Fibroblast of skin of scalp (primary cell): ENCODE measurements around the gene JAM3.
A peak's percentile ranks its signal among the peaks of the same experiment; 100 is the strongest.

Experiments
- DNase-seq: peaks from one replicate; pipeline ENCODE4 v3.0.0-alpha.2; 2013

JAM3 gene

DNA sequence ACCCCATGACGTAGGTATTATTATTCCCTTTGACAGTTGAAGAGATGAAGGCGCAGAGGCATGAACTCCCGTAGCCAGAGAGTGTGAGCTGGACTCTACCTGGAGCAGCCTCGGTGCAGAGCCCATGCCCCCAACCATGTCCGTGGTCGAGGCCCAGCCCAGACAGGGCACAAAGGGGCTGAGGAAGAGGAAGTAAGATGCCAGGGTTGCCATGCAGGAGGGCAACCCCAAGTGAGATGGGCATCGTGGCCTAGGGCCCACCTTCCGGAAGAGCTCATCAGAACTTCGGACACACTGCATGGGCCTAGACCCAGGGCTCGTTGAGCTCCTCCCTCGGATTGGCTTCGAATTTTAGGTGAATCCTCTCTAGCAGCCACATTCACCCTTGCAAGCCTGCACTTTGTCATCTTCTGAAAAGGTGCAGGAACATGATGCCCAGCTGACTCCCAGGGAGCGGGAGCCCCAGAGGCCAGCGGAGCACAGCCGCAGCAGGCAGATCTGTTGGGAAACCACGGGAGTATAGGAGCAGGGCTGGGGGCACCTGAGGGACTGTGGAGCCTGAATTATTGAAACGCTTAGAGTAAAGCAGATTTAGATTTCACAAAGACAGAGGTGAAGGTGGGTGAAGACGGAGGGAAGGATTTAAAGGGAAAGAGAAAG is 29.0 kb upstream of the JAM3 start:
- no peak for DNase-seq

DNA sequence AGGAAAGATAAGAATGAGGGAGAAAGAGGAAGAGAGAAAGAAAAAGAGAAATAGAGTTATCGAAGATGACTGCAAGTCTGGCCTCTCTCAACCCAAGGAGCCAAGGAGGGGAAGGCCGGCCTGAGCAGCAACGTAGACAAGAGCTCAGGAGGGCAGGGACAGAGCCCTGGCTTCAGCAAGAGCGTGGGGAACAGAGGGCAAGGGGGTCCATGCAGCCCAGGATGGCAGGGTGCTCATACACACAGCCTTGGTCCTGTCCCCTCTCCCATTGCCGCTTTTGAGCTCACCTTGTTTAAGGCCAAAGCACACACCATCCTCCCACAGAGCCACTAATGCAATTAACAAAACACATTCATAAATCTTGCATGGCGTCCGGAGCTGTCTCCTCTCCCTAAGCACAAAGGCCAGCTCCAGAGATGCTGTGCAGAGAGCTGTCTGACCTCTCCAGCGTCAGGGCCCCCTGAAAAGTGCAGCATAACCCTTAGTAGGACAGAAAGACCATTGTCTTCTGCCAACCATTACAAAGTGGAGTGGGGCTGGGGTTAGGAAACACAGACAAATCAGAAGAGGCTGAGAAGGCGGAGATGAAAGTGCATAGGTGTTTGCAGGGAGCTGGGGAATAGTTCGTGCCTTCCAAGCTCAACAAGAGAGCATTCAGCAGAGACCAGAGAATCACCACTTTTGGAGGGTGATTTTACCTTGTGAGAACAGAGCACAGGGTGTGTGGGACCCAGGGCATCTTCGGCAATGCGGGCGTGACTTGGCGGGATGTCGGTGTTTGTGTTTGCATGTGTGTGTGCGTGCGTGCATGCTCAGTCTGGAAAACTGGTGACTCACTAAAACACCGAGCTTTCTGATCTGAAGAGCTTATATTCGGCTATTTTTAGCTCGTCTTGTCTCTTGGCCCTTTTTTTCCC is 28.2 kb upstream of the JAM3 start:
- DNase-seq, result peak; percentile 51

DNA sequence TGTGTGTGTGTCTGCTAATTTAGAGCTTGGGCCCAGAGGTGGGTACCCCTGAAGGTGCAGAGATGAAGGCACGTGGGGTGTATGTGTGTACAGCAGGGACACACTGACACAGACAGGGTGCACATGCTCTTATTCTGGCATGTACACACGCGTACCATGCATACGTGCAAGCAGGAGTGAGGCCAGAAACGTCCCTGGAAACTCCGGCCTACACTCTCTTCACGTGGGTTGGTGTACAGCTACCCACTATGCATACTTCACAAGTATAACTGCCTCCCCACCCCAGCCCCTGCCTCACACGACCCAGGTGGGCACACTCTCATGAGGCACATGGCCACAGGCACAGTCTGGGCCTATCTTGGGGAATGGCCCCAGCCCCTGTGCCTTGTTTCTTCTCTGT is 27.5 kb upstream of the JAM3 start:
- no peak for DNase-seq

DNA sequence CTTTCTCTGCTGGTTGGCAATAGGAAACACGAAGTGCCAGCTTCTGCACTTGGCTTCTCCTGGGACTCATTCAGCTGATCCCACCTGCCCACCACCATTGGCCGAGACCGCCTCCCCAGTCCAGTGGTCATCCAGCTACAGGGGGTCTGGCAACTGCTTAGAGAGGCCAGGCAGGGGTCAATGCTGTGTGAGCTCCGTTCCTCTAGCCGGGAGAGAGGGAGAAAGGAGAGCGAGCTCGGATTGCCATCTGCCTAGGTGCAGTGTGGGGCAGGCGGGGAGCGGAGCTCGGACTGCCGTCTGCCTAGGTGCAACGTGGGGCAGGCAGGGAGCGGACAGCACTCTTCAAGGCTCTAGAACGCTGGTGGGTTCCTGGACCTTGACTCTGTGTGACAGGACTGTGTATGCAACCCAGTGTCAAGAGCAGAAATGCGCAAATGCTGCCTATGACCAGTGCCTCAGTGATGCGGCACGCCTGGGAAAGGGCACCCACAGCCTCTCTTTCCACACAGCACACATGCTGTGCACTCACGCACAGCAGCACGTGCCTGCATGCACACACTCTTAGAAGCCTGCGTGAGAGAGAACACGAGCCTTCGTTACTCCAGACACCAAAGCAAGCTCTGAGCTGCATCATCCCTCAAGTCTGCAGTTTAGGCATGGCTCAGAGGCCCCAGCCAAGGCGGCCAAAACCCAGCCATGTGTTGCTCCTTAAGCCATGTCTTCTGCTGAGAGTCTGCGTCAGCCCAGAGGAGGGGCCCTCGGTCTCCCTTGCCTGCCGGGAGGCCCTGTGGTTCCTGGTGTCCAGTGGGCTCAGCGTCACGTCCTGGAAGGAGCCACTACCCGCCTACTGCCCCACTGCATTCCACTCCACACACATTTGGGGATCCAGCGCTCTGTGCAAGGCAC is 26.8 kb upstream of the JAM3 start:
- DNase-seq, result peak; percentile 38

DNA sequence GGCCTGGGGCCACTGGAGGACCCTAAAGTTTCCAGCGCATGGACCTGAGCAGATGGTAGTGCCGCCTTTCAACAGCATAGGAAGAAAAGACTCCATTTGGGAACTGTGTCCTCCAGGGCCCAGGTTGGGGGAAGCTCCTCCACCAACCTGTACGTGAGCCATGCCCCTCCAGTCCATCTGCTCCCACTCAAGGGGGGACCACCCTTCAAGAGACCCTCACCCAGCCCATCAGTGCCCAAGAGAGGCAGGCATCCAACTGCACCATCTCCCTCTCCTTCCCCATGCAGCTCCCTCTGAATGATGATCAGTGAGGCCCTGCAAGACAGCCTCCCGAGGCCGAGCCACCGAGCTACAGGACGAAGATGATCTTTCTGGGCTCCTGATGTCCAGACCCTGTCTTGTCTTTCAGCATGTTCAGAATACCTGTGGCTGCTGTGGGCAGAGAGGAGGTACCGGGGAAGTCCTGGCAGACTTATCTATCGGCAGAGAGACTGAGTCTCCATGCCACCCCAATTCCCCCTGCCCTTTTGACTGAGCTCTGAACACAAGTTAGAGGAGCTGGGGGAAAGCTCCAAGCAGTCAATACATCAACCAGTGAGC is 25.0 kb upstream of the JAM3 start:
- no peak for DNase-seq

DNA sequence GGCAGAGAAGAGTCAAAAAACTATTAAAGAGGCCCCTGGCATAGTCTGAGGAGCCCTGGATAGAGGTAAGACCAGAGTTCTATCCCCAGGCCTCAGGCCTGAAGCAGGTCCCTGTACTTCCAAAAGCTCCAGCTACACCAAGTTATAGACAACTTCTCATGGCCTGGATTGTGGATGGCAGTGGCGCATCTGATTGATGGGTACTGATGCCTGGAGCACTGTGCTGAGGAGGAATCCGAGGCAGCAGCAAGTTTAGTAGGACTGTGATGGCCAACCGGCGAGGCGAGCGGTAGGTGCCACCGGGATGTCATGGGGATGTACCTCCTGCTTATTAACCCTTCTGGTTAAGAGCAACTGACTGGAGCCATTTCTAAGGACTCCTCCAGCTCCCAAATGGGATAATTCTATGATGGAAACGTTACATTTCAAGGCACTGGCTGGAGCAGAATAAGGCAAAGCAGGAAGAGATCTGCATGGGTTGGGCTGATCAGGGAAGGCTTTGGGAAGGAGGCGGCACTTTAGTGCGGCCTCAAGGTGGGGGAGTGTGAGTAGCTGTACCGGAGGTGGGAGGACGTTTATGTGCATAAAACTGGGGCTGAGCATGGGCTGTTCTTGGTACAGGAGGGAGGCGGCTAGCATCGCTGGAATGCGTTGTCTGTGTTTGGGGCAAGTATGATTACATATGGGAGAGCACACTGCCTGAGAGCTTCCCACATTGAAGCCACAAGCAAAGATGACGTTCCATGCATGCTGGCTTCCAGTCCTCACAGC is 24.2 kb upstream of the JAM3 start:
- DNase-seq, result no peak

DNA sequence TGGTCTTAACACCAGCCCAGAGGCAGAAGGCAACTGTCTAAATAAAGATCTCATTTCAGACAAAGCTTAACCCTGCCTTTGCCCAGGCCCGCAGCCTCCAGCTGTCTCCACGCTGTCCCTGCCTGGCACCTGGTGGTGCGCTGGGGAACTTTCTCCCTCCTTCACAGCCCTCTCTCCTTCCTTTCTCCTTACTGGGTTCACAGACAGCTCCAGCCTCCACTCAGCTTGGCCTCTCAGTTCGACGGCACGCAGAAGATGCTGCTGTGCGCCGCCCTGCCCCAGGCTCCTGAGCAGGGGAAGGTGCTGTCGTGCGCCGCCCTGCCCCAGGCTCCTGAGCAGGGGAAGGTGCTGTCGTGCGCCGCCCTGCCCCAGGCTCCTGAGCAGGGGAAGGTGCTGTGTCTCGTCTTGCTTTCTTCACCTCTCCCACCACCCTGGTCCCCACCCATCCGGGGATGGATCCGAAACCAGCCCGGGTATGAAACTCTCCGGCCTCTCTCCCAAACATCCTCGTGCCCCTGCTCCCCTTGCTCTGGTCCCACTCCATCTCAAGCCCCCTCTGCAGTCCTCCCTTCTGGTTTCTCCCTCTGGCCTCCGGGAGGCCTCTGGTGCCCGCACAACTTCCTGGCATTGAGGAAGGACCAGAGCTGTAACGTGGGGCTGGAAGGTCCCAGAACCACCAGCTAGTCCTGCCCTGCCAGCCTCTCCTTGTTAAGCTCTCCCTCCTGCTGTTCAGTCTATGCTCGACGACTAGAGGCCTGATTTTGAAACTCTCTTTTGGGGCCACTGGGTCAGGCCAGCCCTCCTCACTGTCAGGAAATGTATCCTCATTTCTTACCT is 22.9 kb upstream of the JAM3 start:
- no peak for DNase-seq

DNA sequence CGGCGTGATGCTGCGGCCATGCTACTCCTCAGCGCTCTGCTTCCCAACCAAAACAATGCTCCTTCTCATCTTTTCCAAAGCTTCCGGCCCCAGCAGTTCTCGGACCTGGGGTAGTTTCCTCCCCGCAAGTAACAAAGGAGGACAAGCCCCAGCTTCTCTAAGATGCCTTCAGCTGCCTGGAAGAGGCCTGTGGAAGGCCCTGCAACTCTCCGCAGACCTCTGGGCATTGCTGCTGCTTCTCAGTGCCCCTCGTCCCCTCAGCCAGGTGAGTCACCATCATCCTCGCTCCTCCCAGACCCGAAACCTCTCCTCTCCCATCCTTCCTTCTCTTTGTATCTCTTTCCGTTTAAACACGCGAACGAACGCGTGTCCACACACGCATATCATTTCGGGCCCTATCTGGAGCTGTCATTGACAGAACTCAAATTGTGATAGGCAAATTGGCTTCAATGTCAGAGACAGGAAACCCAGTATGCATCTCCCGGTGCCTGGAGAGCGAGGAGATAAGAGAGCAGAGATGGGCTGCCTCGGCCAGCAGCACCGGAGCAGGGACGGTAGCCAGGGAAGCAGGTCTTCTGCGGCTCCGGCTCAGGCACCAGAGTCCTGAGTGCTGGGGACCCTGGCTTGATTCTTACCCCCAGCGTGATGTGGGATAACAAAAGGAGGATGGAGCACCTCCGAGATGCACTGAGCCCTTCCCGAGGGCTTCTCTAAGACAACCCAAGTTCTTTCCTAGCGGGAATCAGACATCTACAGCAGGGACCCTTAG is 22.0 kb upstream of the JAM3 start:
- DNase-seq, result no peak

DNA sequence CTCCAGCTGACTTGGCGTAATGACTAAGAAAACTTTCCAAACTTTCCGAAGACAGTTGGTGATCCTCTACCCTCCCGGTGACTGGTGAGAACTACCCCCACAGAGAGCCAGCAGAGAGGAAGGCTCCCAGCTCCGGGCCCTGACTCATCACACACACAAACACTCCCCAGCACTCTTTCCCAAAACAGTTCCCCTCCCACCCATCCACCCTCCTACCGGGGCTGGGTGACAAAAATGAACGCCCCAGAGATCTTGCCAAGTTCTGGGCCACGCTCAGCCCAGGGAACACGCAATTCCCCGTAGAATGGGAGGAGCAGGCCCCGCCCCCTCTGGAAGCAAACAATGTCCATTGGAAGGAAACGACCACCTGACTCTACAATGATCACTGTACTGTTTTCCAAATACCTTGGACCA is 21.3 kb upstream of the JAM3 start:
- peak; percentile 90 for DNase-seq

DNA sequence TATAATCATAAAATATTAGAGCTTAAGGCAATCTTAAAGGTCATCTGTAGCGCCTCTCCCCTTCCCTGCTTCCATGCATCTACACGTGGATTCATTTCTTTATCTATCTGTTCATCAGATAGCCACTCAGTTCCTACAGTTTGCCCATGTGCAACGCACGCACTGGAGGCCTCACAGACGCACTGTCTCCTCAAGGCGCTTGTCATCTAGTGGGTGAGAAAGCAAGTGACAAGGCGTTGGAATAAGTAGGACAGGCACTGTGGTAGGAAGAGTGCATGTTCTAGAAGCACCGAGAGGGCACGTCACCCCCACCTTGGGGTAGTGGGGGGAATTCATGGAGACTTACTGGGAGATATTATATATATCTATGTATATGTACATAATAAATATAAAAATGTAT is 20.8 kb upstream of the JAM3 start:
- no peak for DNase-seq

DNA sequence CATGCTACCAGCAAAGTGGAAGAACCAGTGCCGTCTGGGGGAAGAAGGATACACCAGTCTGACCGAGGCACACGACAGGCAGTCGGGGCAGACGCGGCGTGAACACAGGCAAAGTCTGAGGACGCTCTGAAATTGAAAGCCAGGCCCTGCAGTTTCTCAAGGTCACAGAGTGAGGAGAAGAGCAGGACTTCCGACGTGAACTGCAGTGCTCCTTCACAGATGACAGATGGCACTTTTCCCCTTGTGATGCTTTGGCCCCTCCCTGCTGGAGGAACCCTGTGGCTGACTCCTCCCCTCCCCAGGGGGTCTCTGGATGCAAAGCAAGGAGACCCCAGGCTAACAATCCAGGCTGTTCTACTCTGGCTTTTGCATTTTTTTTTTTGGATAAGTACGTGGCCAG is 19.6 kb upstream of the JAM3 start:
- no peak for DNase-seq

DNA sequence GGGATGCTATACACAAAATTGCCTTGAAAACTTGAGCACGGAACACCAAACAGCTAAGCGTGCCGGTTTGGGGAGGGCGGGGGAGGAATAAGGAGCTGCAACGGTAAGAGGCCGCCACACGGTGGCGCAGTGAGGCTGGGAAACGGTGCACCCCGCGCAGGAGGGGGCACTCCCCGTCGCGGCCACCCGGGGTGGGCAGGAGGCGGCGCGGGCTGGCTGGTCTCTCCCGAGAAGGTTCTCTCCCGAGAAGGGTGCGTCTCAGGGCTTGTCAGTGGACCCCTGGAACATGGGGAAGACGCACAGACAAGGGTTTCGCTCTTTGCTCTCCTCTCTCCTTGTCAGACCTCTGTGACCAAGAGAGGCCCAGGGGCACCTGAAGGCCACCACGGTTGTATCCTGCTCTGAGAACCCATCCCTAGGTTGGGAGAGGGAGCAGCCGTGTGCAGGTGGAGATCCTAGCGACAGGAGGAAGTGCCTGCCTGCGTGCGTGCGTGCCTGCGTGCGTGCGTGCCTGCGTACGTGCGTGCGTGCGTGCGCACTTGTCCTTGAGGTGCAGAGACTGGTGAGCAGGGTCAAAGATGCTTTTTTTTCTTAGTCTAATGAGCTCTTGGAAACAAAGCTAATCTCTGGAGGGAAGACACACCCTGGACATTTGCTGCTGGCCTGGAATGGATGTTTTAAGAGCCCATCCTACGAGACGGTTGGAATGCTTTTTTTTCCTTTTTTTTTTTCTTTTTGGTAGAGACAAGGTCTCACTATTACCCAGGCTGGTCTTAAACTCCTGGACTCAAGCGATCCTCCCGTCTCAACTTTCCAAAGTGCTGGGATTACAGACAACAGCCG is 18.1 kb upstream of the JAM3 start:
- DNase-seq, result peak; percentile 63

DNA sequence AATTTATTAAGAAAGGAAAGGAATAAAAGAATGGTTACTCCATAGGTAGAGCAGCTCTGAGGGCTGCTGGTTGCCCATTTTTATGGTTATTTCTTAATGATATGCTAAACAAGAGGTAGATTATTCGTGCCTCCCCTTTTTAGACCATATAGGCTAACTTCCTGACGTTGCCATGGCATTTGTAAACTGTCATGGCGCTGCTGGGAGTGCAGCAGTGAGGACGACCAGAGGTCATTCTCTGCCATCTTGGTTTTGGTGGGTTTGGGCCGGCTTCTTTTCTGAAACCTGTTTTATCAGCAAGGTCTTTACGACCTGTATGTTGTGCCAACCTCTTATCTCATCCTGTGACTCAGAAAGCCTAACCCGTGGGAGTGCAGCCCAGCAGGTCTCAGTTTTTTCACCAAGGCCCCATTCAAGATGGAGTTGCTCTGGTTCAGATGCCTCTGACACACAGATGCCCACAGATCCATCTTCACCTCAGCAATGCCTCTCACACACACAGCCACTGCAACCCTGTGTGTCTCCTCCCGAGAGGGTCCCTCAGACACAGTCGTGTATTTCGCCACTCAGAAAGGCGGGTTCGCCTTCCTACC is 16.4 kb upstream of the JAM3 start:
- no peak for DNase-seq

DNA sequence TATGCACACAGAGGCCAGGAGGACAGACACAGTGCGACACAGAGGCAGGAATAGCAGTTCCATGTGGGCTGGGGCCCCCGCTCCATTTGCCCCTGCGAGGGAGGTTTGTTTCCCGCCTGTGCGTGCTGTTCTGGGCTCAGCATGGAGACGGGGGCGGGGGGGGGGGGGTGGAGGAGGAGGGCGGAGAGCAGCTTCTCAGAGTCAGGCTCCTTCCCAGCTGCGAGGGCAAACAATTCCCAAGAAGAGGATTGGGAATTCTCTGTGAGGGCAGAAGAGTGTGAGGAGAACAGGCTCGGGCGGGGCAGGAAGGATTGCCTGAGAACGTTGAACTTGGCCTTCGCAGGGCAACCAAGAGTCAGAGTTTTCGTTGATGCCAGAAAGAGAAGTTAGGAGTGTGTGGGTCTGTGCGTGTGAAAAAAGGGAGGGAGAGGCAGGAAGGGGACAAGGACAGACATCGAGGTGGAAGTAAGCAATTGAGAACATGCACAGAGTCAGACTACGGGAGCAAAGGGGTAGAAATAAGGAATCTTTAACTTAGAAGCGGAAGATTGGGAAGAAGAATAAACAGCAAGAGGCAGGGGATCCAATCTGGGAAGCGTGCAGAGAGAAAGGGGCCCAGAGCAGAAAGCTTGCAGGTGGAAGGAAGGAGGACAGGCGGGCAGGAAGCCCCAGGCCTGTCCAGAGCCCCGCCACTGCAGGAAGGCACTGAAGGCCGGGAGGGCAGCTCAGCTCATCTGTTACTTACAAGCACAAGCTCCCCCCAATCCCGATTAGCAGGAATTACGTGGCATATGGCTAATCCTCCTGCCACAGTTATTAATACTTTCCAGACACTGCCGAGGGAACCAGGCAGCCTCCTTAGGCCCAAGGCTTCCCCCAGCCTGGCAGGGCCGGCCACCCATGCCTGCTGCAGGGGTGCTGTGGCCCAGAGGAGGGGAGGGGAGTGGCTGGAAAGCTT is 15.6 kb upstream of the JAM3 start:
- DNase-seq, result no peak

DNA sequence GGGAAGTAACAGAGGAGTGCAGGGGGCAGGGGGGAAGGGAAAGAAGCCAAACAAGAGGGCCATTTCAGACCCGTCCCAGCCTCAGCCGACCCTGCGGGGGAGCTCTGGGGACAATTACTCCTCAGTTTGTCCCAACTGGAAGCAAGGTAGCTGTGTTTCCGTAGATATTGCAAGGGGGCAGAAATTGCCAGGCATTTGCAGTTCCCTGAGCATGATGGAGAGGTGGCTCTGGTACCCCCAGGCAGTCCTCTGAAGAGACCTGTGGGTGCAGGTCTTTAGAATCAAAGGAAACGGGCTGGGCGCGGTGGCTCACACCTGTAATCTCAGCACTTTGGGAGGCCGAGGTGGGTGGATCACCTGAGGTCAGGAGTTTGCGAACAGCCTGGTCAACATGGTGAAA is 13.8 kb upstream of the JAM3 start:
- no peak for DNase-seq

DNA sequence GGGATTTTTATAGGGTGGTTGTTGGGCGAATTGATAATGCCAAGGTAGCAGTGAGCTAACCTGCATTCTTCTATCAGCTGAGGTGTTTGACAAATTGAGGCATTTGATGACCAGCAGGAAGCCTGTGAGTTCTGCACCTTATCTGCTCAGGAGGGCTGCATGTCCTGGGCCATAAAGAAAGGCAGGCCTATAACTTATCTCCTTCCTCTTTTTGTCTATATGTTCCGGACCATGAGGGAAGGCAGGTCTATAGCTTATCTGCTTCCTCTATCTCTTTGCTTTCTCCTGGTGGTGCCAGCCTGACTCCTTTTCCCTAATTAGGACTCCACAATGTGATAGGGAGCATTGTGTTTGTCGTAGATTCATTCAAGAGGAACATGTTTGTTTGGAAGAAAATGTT is 8.6 kb upstream of the JAM3 start:
- DNase-seq, result no peak
